MCF 10A (cell line): ENCODE measurements around the gene EIF4ENIF1. TPM values are rescaled to one million over a fixed set of nuclear protein-coding genes. Genes with fewer than 3 reads are reported as not detected.

Experiments
- BruUV-seq: library from RNA; stranded (reverse); fragments of 400-500 nt; replicated peaks from 2 replicates; lab custom pipeline; 2021; lab: Mats Ljungman, UMichigan
- CTCF ChIA-PET: fragments of 300-600 bp; sonication (Branson Sonifier 250); formaldehyde crosslinking; extraction: SDS; loops from one replicate; lab custom pipeline; 2021; ENCODE audit warnings: antibody characterized with exemption, inconsistent platforms; lab: Yijun Ruan, JAX
- POLR2A ChIA-PET: fragments of 300-600, 350-650 bp; sonication (Branson Sonifier 250); formaldehyde crosslinking; extraction: SDS; loops from one replicate; lab custom pipeline; 2020; ENCODE audit warnings: antibody characterized with exemption, inconsistent platforms; lab: Yijun Ruan, JAX
- DNase-seq: peaks from one replicate; pipeline ENCODE4 v3.0.0-alpha.2; 2018; ENCODE audit not compliant: unreplicated experiment
- H3K27ac Mint-ChIP-seq: one replicate; pipeline ENCODE4 v1.8.0; 2022; ENCODE audit warnings: mild to moderate bottlenecking, low read depth, mixed read lengths; ENCODE audit not compliant: unreplicated experiment
- H3K27me3 Mint-ChIP-seq: one replicate; pipeline ENCODE4 v1.8.0; 2022; ENCODE audit warnings: mixed read lengths; ENCODE audit not compliant: insufficient read depth, unreplicated experiment
- H3K36me3 Mint-ChIP-seq: one replicate; pipeline ENCODE4 v1.8.0; 2022; ENCODE audit warnings: mild to moderate bottlenecking, moderate library complexity, mixed read lengths; ENCODE audit not compliant: insufficient read depth, unreplicated experiment
- H3K4me1 Mint-ChIP-seq: one replicate; pipeline ENCODE4 v1.8.0; 2022; ENCODE audit warnings: mixed read lengths; ENCODE audit not compliant: insufficient read depth, unreplicated experiment
- H3K4me3 Mint-ChIP-seq: one replicate; pipeline ENCODE4 v1.8.0; 2022; ENCODE audit warnings: mild to moderate bottlenecking, moderate library complexity, mixed read lengths; ENCODE audit not compliant: unreplicated experiment
- H3K9me3 Mint-ChIP-seq: one replicate; pipeline ENCODE4 v1.8.0; 2022; ENCODE audit warnings: mixed read lengths; ENCODE audit not compliant: unreplicated experiment
- intact Hi-C: fragments of 100-400 bp; cut with micrococcal nuclease; formaldehyde crosslinking; loops from 2 replicates; pipeline ENCODE4 v1.14.1; 2022
- total RNA-seq: library from RNA; stranded (reverse); gene quantifications from 2 replicates; pipeline ENCODE4 v1.2.3, GENCODE V29; 2022
- TF ChIP-seq, protein P1 (sequence below): fragments of 200-600 bp; IDR thresholded peaks from one replicate; pipeline ENCODE4 v1.8.0; 2022; ENCODE audit warnings: antibody characterized with exemption, mild to moderate bottlenecking; ENCODE audit not compliant: unreplicated experiment

EIF4ENIF1 gene
- total RNA-seq, 1 experiment from 2014 or later, result 25.6 TPM

DNA sequence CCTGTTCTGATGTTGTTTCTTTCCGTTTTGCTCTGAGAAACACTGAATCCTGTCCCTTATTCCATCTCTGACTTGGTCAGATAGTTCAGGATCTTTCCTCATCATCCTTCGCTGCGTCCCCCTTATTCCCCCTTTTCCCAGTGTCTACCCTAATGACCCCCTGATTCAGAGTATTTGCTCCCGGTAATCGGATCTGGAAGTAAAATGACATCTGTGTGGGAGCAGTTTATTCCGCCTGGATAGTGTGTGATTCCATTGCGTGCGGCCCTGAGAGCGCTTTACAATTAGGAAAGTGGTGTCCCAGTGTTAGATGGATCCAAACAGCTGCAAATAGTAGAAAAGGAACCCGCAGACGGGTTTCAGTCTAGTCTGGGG, 89.6 kb downstream of the EIF4ENIF1 start:
- no peaks in the 10 kb centered on the region for H3K9me3 Mint-ChIP-seq
- H3K4me3 Mint-ChIP-seq, result peak overlapping the region; percentile 84
- H3K36me3 Mint-ChIP-seq, result peaks cover 48% of the 10 kb centered on the region
- peak overlapping the region; percentile 94 for H3K27ac Mint-ChIP-seq
- TSS peak; percentile 67 for BruUV-seq
- TF ChIP-seq, protein P1, sequence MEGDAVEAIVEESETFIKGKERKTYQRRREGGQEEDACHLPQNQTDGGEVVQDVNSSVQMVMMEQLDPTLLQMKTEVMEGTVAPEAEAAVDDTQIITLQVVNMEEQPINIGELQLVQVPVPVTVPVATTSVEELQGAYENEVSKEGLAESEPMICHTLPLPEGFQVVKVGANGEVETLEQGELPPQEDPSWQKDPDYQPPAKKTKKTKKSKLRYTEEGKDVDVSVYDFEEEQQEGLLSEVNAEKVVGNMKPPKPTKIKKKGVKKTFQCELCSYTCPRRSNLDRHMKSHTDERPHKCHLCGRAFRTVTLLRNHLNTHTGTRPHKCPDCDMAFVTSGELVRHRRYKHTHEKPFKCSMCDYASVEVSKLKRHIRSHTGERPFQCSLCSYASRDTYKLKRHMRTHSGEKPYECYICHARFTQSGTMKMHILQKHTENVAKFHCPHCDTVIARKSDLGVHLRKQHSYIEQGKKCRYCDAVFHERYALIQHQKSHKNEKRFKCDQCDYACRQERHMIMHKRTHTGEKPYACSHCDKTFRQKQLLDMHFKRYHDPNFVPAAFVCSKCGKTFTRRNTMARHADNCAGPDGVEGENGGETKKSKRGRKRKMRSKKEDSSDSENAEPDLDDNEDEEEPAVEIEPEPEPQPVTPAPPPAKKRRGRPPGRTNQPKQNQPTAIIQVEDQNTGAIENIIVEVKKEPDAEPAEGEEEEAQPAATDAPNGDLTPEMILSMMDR, result no peak
- intact Hi-C loops, result no loop called here
- DNase-seq, result peak; percentile 27
- ChIA-PET POLR2A (interaction anchor here (0.6 to 4.1 kb wide), 14 partner anchors 9 to 235 kb away, joined by 3 to 61 read pairs (median 4); partner anchors contain the start of genes EIF4ENIF1, PATZ1 and PIK3IP1), CTCF (interaction anchor here (0.6 to 1.2 kb wide), 3 partner anchors 11 to 60 kb away, joined by 3 read pairs; partner anchors contain the start of gene PATZ1)
- no peaks in the 10 kb centered on the region for H3K27me3 Mint-ChIP-seq
- no peaks in the 10 kb centered on the region for H3K4me1 Mint-ChIP-seq

- no peaks in the 10 kb centered on the region for H3K27me3 Mint-ChIP-seq
- intact Hi-C loops, result loop anchor here (1.0 kb wide), 1 partner anchor 52 kb away; no protein-coding TSS in a partner anchor
- TF ChIP-seq, protein P1, result no peak
These were observed 90.2 kb downstream of the EIF4ENIF1 start, which contains the start of gene DRG1 for GRCh38 chr22:31399211-31400022. Gene DRG1, plus strand, starts transcription at chr22:31399604. Its CDS starts 80 bp downstream, at chr22:31399684.

GRCh38 chr22:31398231-31398630, 91.4 kb downstream of the EIF4ENIF1 start:
- intact Hi-C loops, result no loop called here
- TF ChIP-seq, protein P1, result no peak
- Mint-ChIP-seq H3K36me3 (peaks cover 31% of the 10 kb centered on the region), H3K9me3 (peaks cover 7% of the 10 kb centered on the region), H3K27ac (no peak overlapping the region), H3K4me3 (no peak overlapping the region), H3K27me3 (no peaks in the 10 kb centered on the region), H3K4me1 (no peaks in the 10 kb centered on the region)
- DNase-seq, result no peak
- BruUV-seq, result no TSS peak
- CTCF ChIA-PET, result no interaction called here
- POLR2A ChIA-PET, result interaction anchor here (1.2 to 4.1 kb wide), 7 partner anchors 10 to 280 kb away, joined by 3 to 61 read pairs (median 8); partner anchors contain the start of genes EIF4ENIF1, PATZ1 and PIK3IP1

More at GRCh38 chr22:31399211-31400022, 90.2 kb downstream of the EIF4ENIF1 start, which contains the start of gene DRG1:
- H3K36me3 Mint-ChIP-seq, result peaks cover 42% of the 10 kb centered on the region
- peaks cover 3% of the 10 kb centered on the region for H3K9me3 Mint-ChIP-seq
- peak within 1 kb of the TSS; percentile 94 for H3K27ac Mint-ChIP-seq
- no TSS peak for BruUV-seq
- peak; percentile 92 for DNase-seq
- peak within 1 kb of the TSS; percentile 84 for H3K4me3 Mint-ChIP-seq
- no peaks in the 10 kb centered on the region for H3K4me1 Mint-ChIP-seq
- ChIA-PET POLR2A (interaction anchor here (1.0 to 4.1 kb wide), 17 partner anchors 11 to 292 kb away, joined by 3 to 61 read pairs (median 4); partner anchors contain the start of genes EIF4ENIF1, PATZ1, PIK3IP1 and SELENOM), CTCF (interaction anchor here (0.6 to 1.2 kb wide), 5 partner anchors 11 to 59 kb away, joined by 3 read pairs; partner anchors contain the start of gene PATZ1)

GRCh38 chr22:31394326-31394725, 95.3 kb downstream of the EIF4ENIF1 start:
- POLR2A ChIA-PET, result no interaction called here
- Mint-ChIP-seq H3K4me1 (no peaks in the 10 kb centered on the region), H3K27me3 (no peaks in the 10 kb centered on the region), H3K4me3 (no peak overlapping the region), H3K36me3 (no peaks in the 10 kb centered on the region), H3K27ac (no peak overlapping the region), H3K9me3 (peaks cover 7% of the 10 kb centered on the region)
- TF ChIP-seq, protein P1, result no peak
- no TSS peak for BruUV-seq
- DNase-seq, result no peak
- CTCF ChIA-PET, result interaction anchor here (1.2 kb wide), 1 partner anchor 54 kb away, joined by 3 read pairs; no protein-coding TSS in a partner anchor
- intact Hi-C loops, result no loop called here
